Activated naive CD8-positive, alpha-beta T cell treated with anti-CD3 and anti-CD28 coated beads, Interleukin-2, amount 50 U/mL, for 24 hours (primary cell): ENCODE measurements around the gene WNK2.

Experiments
- ATAC-seq: fragments of 150-1000 bp; cut with Tn5 transposase; one replicate; pipeline ENCODE4 v1.10.0; 2021
- DNase-seq: peaks from one replicate; pipeline ENCODE4 v3.0.0; 2021
- H3K27ac Mint-ChIP-seq: one replicate; pipeline ENCODE4 v1.8.0; 2021; ENCODE audit warnings: mild to moderate bottlenecking, mixed read lengths
- H3K27me3 Mint-ChIP-seq: one replicate; pipeline ENCODE4 v1.8.0; 2021; ENCODE audit warnings: mixed read lengths
- H3K36me3 Mint-ChIP-seq: one replicate; pipeline ENCODE4 v1.8.0; 2021; ENCODE audit warnings: low read depth, mixed read lengths
- H3K4me1 Mint-ChIP-seq: one replicate; pipeline ENCODE4 v1.8.0; 2021; ENCODE audit warnings: mixed read lengths
- H3K4me3 Mint-ChIP-seq: one replicate; pipeline ENCODE4 v1.8.0; 2021; ENCODE audit warnings: mild to moderate bottlenecking, moderate library complexity, mixed read lengths
- H3K9me3 Mint-ChIP-seq: one replicate; pipeline ENCODE4 v1.8.0; 2021; ENCODE audit warnings: mixed read lengths

The WNK2 gene

GRCh38 chr9:93301911-93302541 is 118.1 kb downstream of the WNK2 start:
- ATAC-seq = no peak
- DNase-seq = no peak
- Mint-ChIP-seq H3K27ac (no peak overlapping the region), H3K4me1 (peaks cover 3% of the 10 kb centered on the region), H3K9me3 (no peaks in the 10 kb centered on the region), H3K36me3 (no peaks in the 10 kb centered on the region), H3K4me3 (no peak overlapping the region), H3K27me3 (no peaks in the 10 kb centered on the region)

GRCh38 chr9:93302586-93303257 is 118.8 kb downstream of the WNK2 start:
- no peak overlapping the region for H3K4me3 Mint-ChIP-seq
- H3K4me1 Mint-ChIP-seq = peaks cover 3% of the 10 kb centered on the region
- H3K27me3 Mint-ChIP-seq = no peaks in the 10 kb centered on the region
- H3K9me3 Mint-ChIP-seq = no peaks in the 10 kb centered on the region
- DNase-seq = peak; percentile 55
- ATAC-seq = peak; percentile 53
- H3K27ac Mint-ChIP-seq = no peak overlapping the region
- no peaks in the 10 kb centered on the region for H3K36me3 Mint-ChIP-seq

GRCh38 chr9:93303258-93303771 is 119.4 kb downstream of the WNK2 start:
- no peak overlapping the region for H3K27ac Mint-ChIP-seq
- no peak overlapping the region for H3K4me3 Mint-ChIP-seq
- no peaks in the 10 kb centered on the region for H3K27me3 Mint-ChIP-seq
- H3K9me3 Mint-ChIP-seq = no peaks in the 10 kb centered on the region
- no peak for ATAC-seq
- no peaks in the 10 kb centered on the region for H3K36me3 Mint-ChIP-seq
- peaks cover 3% of the 10 kb centered on the region for H3K4me1 Mint-ChIP-seq
- DNase-seq = no peak

- DNase-seq (no peak), ATAC-seq (no peak)
- no peaks in the 10 kb centered on the region for H3K36me3 Mint-ChIP-seq
- H3K9me3 Mint-ChIP-seq = no peaks in the 10 kb centered on the region
- H3K27ac Mint-ChIP-seq = no peak overlapping the region
- H3K4me1 Mint-ChIP-seq = peaks cover 3% of the 10 kb centered on the region
- no peak overlapping the region for H3K4me3 Mint-ChIP-seq
- H3K27me3 Mint-ChIP-seq = no peaks in the 10 kb centered on the region
Measured at GRCh38 chr9:93303806-93304573, 120.1 kb downstream of the WNK2 start.

- no peak overlapping the region for H3K27ac Mint-ChIP-seq
- ATAC-seq = no peak
- no peaks in the 10 kb centered on the region for H3K36me3 Mint-ChIP-seq
- no peaks in the 10 kb centered on the region for H3K27me3 Mint-ChIP-seq
- no peak overlapping the region for H3K4me3 Mint-ChIP-seq
- H3K9me3 Mint-ChIP-seq = no peaks in the 10 kb centered on the region
- DNase-seq = no peak
- H3K4me1 Mint-ChIP-seq = peaks cover 3% of the 10 kb centered on the region
Measured at GRCh38 chr9:93304574-93305496, 120.9 kb downstream of the WNK2 start.

- Mint-ChIP-seq H3K4me3 (no peak overlapping the region), H3K27me3 (no peaks in the 10 kb centered on the region), H3K27ac (no peak overlapping the region), H3K4me1 (peaks cover 3% of the 10 kb centered on the region), H3K36me3 (no peaks in the 10 kb centered on the region), H3K9me3 (no peaks in the 10 kb centered on the region)
- no peak for DNase-seq
- no peak for ATAC-seq
Measured at GRCh38 chr9:93305497-93306020, 121.6 kb downstream of the WNK2 start.

- H3K4me3 Mint-ChIP-seq = no peak overlapping the region
- H3K27me3 Mint-ChIP-seq = no peaks in the 10 kb centered on the region
- no peak for DNase-seq
- no peaks in the 10 kb centered on the region for H3K9me3 Mint-ChIP-seq
- ATAC-seq = no peak
- no peaks in the 10 kb centered on the region for H3K36me3 Mint-ChIP-seq
- H3K27ac Mint-ChIP-seq = no peak overlapping the region
- H3K4me1 Mint-ChIP-seq = peaks cover 3% of the 10 kb centered on the region
Measured at GRCh38 chr9:93306081-93306480, 122.1 kb downstream of the WNK2 start.

- H3K27ac Mint-ChIP-seq = no peak overlapping the region
- DNase-seq = no peak
- no peak for ATAC-seq
Measured at GRCh38 chr9:93306579-93307091, 122.7 kb downstream of the WNK2 start.

GRCh38 chr9:93307468-93308157 is 123.7 kb downstream of the WNK2 start:
- DNase-seq = no peak
- H3K36me3 Mint-ChIP-seq = no peaks in the 10 kb centered on the region
- ATAC-seq = no peak
- peaks cover 1% of the 10 kb centered on the region for H3K27me3 Mint-ChIP-seq
- H3K27ac Mint-ChIP-seq = no peak overlapping the region
- no peaks in the 10 kb centered on the region for H3K4me1 Mint-ChIP-seq
- no peak overlapping the region for H3K4me3 Mint-ChIP-seq
- no peaks in the 10 kb centered on the region for H3K9me3 Mint-ChIP-seq

More at GRCh38 chr9:93306579-93307091, 122.7 kb downstream of the WNK2 start:
- H3K4me1 Mint-ChIP-seq = peaks cover 3% of the 10 kb centered on the region
- H3K27me3 Mint-ChIP-seq = no peaks in the 10 kb centered on the region
- H3K4me3 Mint-ChIP-seq = no peak overlapping the region
- no peaks in the 10 kb centered on the region for H3K9me3 Mint-ChIP-seq
- H3K36me3 Mint-ChIP-seq = no peaks in the 10 kb centered on the region

- Mint-ChIP-seq H3K36me3 (no peaks in the 10 kb centered on the region), H3K27ac (no peak overlapping the region), H3K4me3 (no peak overlapping the region), H3K27me3 (peaks cover 5% of the 10 kb centered on the region), H3K9me3 (no peaks in the 10 kb centered on the region), H3K4me1 (no peaks in the 10 kb centered on the region)
- ATAC-seq = no peak
- no peak for DNase-seq
Measured at GRCh38 chr9:93308158-93308602, 124.2 kb downstream of the WNK2 start.

- Mint-ChIP-seq H3K9me3 (no peaks in the 10 kb centered on the region), H3K36me3 (no peaks in the 10 kb centered on the region), H3K4me3 (no peak overlapping the region), H3K27ac (no peak overlapping the region), H3K27me3 (peaks cover 5% of the 10 kb centered on the region), H3K4me1 (no peaks in the 10 kb centered on the region)
- DNase-seq = no peak
- ATAC-seq = no peak
Measured at GRCh38 chr9:93308676-93309075, 124.7 kb downstream of the WNK2 start.

GRCh38 chr9:93309889-93310425 is 126.0 kb downstream of the WNK2 start:
- Mint-ChIP-seq H3K4me3 (no peak overlapping the region), H3K4me1 (no peaks in the 10 kb centered on the region)

GRCh38 chr9:93315118-93315517 is 131.2 kb downstream of the WNK2 start:
- Mint-ChIP-seq H3K36me3 (no peaks in the 10 kb centered on the region), H3K9me3 (no peaks in the 10 kb centered on the region), H3K4me3 (no peak overlapping the region), H3K27ac (no peak overlapping the region), H3K4me1 (peaks cover 5% of the 10 kb centered on the region), H3K27me3 (peaks cover 17% of the 10 kb centered on the region)
- no peak for DNase-seq
- ATAC-seq = no peak

More at GRCh38 chr9:93309889-93310425, 126.0 kb downstream of the WNK2 start:
- no peak overlapping the region for H3K27ac Mint-ChIP-seq
- ATAC-seq (no peak), DNase-seq (no peak)
- H3K36me3 Mint-ChIP-seq = no peaks in the 10 kb centered on the region
- peaks cover 5% of the 10 kb centered on the region for H3K27me3 Mint-ChIP-seq
- H3K9me3 Mint-ChIP-seq = no peaks in the 10 kb centered on the region
